Left lobe of liver (tissue), 2 donors: ENCODE results near the gene TCAIM. TPM values are rescaled to one million over a fixed set of nuclear protein-coding genes. Genes with fewer than 3 reads are reported as not detected.

ENCODE experiments used
- ATAC-seq: fragments of 200-7000 bp; cut with Tn5 transposase; one replicate; pipeline ENCODE4 v1.9.1; 2020; ENCODE audit warnings: mild to moderate bottlenecking, moderate library complexity
- DNase-seq: peaks from one replicate; pipeline ENCODE4 v3.0.0-alpha.2; 2020; ENCODE audit warnings: low spot score
- total RNA-seq: library from RNA; stranded (reverse); gene quantifications from one replicate; pipeline ENCODE4 v1.2.1, GENCODE V29; 2021
- donor health status: DM: no; HTN: no; CAD: no; lungs with moderate emphysema.
- donor health status: DM: no; HTN: yes; CAD: no.

The TCAIM gene
- total RNA-seq = 30.5 TPM

DNA sequence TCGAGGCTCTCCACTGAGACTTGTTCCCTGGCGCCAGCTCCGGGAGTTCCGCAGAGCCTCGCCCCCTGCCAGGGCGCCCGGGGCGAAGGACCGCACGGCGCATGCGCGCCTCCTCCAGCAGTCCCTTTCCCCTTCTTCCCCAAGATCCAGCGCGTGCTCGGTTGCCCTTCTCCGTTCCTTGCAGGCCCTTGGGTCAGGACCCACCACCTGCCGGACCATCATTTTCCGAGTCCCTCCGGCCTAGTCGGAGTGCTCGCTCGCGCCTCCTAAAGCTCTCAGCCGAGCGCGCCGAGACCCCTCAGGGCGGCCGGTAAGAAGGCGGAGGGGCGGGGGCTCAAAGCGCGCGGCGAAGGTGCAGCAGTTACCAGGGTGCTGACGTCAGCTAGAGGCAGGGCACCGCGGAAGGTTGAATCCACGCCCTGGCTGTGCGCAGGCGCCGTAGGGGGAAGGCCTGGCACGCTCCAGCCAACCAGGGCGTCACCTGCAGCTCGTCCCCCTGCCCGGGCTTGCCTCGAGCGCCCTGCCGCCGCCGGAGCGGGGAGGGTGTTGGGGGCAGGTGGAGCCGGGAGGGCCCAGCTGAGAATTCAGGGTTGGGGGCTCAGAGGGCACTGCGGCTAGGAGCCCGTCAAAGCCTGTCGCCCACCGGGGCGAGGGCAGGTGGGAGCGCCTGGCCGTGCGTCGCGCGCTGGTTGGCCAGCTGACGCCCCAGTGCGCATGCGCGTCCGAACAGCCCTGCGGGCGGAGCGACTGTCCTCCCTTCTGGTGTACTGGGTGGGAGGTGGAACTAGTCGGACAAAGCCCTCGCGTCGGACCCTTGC lies at the start of gene TCAIM:
TSS of gene TCAIM (plus strand) at position 757 of the 818 bp plus-strand sequence. CDS start 16,017 bp downstream, outside the sequence.
- ATAC-seq = peak; percentile 92
- DNase-seq = peak; percentile 99

DNA sequence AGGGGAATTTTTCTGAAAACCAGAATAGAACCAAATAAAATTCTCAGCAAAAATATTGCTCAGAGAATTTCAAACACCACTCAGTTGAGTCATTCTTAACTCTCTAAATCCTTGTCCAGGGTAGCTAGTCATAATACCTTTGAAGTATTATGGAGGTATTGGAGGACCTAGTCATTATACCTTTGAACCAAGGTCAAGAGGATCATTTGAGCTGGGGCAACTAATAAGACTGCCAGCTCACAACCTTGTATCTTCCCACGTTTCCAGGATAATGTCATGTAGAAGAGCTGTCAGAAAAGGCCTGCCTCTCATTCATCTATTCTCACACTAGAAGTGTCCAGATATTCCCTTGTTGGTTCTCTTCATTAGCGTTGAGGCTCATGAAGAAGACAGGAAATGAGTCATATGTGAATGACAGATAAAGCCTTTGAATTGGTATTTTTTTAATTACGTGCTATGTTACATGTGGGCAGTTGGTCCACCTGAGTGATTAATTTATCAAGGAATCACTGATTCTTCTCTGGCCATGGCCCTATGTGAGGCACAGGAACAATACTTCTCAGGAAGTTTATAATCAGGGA lies 48.6 kb upstream of the TCAIM start:
- no peak for DNase-seq
- no peak for ATAC-seq

DNA sequence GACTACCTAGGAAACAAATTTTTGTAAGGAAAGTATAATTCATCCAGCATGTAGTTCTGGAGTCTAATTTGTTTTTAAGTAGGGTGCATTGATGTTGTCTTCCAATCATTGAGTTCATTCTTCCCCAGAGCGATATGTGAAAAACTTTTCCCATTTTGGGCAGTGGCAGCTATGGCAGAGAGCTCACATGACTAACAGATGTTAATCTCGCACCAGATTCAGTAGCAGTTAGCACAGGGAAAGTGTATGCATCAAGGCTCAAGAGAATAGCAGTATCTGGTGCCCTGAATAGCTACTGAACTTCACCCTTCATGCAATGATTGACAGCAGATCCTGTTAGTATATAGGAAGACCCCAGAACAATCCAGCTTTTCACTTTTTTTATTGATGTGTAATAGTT lies 46.3 kb upstream of the TCAIM start:
- DNase-seq (no peak), ATAC-seq (no peak)

DNA sequence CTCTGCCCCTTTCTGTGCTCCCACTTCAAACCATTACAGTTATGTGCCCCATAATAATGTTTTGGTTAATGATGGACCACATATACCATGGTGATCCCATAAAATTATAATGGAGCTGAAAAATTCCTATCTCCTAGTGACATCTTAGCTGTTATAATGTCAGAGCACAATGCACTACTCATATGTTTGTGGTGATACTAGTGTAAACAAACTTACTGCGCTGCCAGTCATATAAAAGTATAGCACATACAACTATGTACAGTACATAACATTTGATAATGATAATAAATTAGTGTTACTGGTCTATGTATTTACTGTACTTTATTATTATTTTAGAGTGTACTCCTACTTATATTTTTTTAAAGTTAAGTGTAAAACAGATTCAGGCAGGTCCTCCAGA lies 45.6 kb upstream of the TCAIM start:
- no peak for ATAC-seq
- no peak for DNase-seq

DNA sequence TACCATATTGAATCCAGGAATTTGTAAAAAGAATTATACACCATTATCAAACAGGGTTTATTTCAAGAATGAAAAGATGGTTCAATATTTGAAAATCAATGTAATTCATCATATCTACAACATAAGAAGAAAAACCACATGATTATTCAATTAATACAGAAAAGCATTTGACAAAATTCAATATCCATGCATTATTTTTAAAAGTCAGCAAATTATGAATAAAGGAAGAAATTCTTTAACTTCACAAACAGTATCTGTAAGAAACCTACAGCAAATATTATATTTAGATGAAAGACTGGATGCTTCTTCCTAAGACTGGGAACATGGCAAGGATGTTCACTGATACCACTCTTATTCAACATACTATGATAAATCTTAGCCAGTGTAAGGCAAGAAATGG lies 41.3 kb upstream of the TCAIM start:
- ATAC-seq (no peak), DNase-seq (no peak)

DNA sequence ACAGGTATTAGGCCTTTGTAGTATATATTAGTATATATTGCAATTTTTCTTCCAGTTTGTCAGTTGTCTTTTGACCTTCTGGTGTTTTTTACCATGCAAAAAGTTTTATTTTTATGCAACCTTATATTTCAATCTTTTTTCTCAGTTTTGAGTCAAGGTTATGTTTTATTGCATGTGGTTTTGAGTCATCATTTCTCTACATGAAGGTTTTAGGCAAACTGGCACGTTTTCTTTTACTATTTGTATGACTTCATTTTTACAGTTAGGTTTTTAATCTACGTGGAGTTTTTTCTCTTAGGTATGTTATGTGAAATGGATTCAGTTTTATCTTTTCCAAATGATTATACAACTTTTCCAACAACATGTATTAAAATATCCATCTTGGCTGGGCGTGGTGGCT lies 36.8 kb upstream of the TCAIM start:
- ATAC-seq (no peak), DNase-seq (no peak)

- DNase-seq = no peak
- no peak for ATAC-seq
Measured at GRCh38 chr3:44309500-44309899, 29.1 kb upstream of the TCAIM start.

DNA sequence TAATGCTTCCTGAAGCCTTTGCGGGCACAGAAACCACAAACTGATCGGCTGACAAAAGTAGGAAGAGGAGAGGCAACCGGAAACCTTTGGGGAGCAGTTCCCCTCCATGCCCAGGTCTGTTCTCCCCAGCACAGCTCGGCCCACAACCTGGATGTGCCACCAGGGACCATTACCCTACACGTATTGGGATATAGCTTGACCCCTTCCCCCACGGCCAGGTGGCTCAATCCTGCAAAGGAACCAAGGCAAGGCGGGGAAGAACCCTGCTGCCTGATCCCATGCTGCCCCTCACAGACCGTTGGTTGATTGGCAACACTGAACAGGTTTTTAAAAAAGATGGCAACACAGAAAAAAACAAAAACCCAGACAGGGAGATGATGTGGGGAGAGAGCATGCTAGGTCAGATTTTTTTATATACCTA lies 19.7 kb upstream of the TCAIM start:
- no peak for DNase-seq

DNA sequence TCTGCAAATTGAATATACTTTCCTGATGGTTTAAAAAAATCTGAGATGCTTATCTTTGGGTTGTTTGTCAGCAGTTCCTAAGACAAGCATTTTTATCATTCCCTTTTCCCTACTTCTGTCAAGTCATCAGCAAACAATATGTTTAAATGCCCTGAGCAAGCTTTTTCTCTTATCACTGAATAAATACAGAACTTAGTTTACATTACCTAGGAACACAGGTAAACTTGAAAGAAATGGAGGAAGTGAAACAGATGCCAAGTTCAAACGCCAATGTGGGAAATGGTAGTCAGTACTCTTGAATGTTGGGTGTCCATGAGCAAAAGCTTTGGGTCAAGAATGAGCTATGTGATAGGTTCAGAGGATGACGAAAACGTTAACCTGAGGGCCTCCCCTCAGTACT lies 17.2 kb upstream of the TCAIM start:
- DNase-seq (no peak), ATAC-seq (peak; percentile 68)

More for the DNA sequence above, 19.7 kb upstream of the TCAIM start:
- ATAC-seq = no peak

DNA sequence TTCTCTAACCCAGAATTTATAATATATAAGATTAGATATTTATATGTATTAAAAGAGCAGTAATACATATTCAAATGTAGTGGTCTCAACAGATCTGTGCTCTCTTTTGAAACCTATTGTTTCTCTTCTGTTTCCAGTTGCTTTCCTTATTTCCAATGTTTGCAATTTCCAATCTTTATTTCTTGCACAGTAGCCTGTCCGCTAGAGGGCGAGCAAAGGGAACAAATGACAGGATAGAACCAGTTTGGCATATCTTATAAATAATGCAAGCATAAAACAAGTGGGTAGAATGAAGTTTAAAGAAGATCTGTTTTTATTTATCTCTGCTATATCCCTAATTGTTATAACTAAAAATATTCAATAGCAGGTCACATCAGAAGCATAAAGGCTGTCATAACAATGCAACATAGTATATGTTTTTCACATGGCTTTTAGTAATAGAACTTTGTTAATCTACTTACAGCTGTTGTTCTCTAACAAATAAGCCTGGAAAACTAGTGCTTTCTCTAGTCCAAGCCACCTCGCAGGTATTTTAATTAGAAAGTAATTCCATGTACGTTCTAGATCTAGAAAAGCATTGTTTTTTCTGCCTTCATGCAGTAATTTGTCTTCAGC lies 15.1 kb upstream of the TCAIM start:
- peak; percentile 63 for DNase-seq
- ATAC-seq = peak; percentile 97

DNA sequence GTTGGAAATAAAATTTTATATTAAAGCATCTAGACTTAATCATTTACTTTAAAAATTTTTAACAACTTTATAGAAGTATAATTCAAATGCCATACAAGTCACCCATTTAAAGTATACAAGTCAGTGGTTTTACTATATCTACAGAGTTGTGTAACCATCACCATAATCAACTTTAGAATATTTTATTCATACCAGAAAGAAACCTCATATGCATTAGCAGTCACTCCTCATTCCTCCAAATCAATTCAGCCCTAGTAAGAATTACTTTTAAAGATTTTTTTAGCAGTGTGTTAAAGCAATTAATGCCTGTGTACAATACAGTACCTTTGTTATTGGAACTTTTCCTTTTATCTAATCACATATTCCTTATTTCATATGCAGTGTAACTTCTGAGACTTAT lies 14.0 kb upstream of the TCAIM start:
- DNase-seq (no peak), ATAC-seq (no peak)

DNA sequence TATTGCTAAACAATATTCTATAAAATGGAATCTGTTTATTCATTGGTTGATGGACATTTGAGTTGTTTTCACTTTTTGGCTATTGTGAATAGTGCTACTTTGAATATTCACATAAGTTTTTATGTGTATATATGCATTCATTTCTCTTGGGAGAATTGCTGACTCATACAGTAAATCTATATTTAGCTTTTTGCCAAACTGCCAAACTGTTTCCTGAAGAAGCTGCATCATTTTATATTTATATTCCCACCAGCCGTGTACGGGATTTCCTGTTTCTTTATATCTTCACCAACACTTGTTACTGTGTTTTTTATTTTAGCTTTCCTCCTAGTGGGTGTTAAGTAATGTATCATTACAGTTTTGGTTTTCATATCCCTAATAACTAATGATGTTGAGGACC lies 12.5 kb upstream of the TCAIM start:
- no peak for ATAC-seq
- no peak for DNase-seq

DNA sequence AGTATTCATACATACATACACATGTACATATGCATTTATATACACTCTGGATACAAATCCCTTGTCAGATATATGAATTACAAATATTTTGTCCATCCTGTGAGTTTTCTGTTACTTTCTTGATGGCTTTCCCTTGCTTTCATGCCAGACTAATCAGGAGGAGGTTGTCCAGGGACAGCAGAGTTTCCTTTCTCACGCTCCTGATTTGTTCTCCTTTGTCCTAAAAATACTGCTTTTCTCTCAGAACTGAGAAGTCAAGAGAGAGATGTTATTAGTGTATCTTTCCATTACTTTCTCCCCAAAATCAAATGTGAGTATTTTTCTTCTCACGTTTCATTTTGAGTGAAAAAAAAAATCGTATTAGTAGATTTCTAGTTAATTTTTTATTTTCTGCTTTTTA lies 12.1 kb upstream of the TCAIM start:
- DNase-seq (no peak), ATAC-seq (no peak)

DNA sequence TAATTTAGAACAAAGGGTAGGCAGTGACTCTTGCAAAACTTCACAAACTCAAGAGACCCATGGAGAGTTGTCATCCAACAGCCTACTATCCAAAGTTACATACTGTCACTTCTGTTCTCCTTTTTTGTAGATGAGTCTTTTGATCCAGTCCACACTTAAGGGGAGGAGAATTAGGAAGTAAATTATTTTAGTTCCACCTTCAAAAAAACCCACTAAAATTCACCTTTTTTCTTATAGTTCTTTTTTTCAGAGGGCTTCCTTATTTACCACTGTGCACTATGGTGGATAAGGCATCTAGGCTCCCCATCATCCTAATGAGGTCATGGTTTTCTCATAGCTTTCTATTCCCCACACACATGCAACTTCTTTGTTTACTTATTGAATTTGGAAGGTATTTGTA lies 8.6 kb upstream of the TCAIM start:
- ATAC-seq = no peak
- DNase-seq = no peak

DNA sequence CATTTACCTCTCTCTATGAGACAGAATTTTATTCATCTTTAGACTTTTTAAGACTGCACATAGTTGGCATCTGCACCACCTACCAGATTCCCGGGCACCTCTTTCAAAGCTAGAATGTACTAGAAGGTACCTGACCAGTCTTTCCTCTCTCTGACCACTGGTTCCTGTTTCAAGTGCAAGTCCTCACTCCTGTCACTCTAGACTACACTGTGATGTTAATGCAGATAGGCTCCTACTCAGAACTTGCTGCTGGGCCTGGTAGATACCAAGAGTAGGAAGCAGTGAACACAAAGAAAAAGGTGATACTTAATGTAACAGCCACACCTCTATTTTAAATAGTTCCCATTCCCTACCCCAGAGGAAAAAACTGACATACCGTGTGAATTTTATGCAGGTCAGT lies 8.1 kb upstream of the TCAIM start:
- no peak for DNase-seq
- no peak for ATAC-seq

GRCh38 chr3:44334326-44334725 lies 4.2 kb upstream of the TCAIM start:
- DNase-seq (no peak), ATAC-seq (no peak)

- DNase-seq (no peak), ATAC-seq (no peak)
Measured at GRCh38 chr3:44337248-44337785, 1.2 kb upstream of the TCAIM start.

- DNase-seq (no peak), ATAC-seq (no peak)
Measured at GRCh38 chr3:44338828-44339127, 212 bp downstream of the TCAIM start.

GRCh38 chr3:44339181-44340057 lies 853 bp downstream of the TCAIM start:
- ATAC-seq = no peak
- no peak for DNase-seq

- no peak for DNase-seq
- ATAC-seq = no peak
Measured at GRCh38 chr3:44340058-44340395, 1.5 kb downstream of the TCAIM start.

DNA sequence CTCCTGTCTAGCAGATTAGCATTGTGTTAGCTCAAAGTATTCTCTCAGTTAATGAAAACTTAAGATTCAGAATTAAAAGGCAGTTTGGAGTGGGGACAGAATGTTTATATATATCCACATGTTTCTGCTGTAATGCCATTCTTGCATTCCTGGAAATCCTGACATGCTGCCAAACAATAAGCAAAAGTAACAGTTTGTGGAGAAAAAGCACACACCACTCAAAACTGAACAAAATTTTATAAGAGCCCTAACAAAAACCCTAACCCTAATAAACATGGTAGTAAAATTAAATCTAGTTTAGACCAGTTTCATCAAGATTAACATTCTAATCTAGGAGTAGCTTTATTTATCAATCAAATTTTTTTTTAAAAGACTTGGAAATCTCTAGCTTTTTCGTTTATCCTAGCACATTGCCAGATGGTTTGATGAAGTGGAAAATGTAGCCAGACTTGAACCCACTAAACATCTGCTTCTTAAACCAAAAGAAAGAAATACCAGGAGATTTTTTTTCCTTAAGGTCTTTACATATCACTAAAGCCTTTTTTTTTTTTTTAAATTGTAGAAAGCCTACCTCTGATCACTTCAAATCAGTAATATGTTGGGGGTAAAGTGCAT lies 3.7 kb downstream of the TCAIM start:
- DNase-seq (no peak), ATAC-seq (no peak)
